HG03571 (cell line): Measurements from ENCODE around the gene SCYGR2.

Experiments used
- ATAC-seq: cut with Tn5 transposase; IDR thresholded peaks from one replicate; pipeline ENCODE4 v1.9.1; 2021; ENCODE audit not compliant: unreplicated experiment

The SCYGR2 gene

DNA sequence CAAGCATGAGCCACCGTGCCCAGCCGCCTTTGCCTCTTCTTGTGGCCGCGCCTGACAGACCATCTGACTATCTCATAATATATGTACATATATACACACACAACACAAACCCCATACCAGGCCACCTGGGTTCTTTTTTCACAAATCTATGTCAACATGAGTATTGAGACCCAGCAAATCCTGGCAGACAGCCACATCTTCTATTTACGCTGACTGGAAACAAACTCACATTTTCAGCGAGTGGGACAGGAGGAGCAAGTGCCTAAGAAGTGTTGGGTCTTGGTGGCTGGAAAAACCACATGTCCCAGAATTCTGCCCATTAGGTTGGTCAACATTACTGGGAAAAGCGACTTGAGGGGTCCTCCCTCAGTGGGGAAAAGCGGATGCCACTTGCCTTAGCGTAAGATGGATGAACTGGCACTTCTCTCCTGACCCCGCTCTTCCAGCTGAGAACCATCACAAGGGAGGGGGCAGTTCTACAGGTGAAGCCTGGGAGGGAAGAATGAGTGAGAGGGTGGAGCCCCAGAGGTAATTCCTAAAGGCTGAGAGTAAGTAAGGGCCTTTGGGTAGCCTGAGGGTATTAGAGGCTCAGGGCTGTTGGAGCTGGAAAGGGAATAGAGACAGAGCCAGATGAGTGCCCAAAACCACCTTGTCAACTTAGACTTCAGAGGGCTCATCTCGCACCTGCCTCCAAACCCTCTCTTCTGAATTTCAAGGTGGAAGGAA lies 14.0 kb downstream of the SCYGR2 start:
- ATAC-seq, result no peak

DNA sequence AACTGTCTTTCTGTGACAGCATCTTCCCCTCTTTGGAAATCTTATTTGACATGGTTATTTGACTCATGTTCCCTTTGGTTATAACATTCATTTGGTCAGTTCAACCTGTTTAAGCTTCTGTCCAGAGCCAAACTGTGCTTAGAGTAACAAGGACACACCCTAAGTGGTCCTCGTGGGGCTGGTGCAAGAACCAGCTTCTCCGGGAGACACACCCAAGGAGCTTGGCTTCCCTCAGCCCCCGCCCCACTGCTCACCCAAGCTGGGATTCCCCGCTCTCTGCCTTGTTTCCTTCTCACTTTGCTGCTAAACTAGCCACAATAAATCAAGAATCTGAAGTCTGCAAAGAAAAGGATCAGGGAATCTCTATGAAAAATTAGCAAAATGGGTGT lies 14.6 kb downstream of the SCYGR2 start:
- ATAC-seq, result no peak

- ATAC-seq, result no peak
These were observed 15.6 kb downstream of the SCYGR2 start for GRCh38 chr2:227614246-227614645.

- ATAC-seq, result no peak
These were observed 16.0 kb downstream of the SCYGR2 start, which contains the start of gene SCYGR3 for GRCh38 chr2:227614740-227615139. Gene SCYGR3, minus strand, starts transcription at chr2:227614840. Its CDS starts 0 bp downstream, at chr2:227614840.

GRCh38 chr2:227615181-227615580 lies 16.5 kb downstream of the SCYGR2 start:
- no peak for ATAC-seq

- ATAC-seq, result no peak
These were observed 17.2 kb downstream of the SCYGR2 start for GRCh38 chr2:227615906-227616305.

DNA sequence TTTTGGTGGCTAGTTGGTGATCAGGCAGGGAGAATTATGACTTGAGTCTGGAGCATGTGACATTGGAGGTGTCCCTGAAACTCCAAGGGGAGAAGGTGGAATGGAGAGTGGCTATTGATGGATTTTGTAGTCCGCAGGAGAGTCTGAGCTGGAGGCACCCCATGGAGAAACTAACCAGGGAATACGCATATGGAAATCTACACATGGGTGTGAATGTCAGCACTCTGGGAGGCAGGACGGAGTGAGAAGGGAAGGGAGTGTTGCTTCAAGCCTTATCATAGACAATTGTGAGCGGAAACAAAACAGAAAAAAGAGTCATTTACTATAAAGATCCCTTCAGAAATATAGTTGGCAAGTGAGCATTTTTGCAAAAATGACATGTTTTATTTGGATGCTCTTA lies 17.9 kb downstream of the SCYGR2 start:
- no peak for ATAC-seq

- no peak for ATAC-seq
These were observed 18.9 kb downstream of the SCYGR2 start, which contains the start of gene SCYGR4 for GRCh38 chr2:227617316-227618230. Gene SCYGR4, plus strand, starts transcription at chr2:227617498. Its CDS starts 0 bp downstream, at chr2:227617498.

DNA sequence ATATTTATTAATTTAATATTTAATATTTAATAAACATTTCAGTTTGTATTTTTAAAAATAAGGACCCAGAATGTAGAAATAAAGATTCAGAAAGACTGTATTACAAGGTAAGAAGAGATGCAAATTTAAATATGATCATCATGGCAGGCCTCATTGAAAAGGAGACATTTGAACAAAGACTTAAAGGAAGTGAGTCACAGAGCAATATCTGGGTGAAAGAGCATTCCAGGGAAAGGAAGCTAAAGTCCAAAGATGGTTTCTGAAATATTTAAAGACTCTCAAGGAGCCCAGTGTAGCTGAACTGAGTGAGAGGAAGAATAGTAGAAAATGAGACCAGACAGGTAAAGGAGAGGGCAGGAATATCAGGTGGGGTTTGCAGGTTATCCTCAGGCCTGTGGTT lies 24.5 kb downstream of the SCYGR2 start:
- no peak for ATAC-seq

- no peak for ATAC-seq
These were observed 26.7 kb downstream of the SCYGR2 start for GRCh38 chr2:227625420-227625819.

- no peak for ATAC-seq
These were observed 28.0 kb downstream of the SCYGR2 start for GRCh38 chr2:227626580-227627151.

- peak; percentile 87 for ATAC-seq
These were observed 29.1 kb downstream of the SCYGR2 start for GRCh38 chr2:227627769-227628168.

DNA sequence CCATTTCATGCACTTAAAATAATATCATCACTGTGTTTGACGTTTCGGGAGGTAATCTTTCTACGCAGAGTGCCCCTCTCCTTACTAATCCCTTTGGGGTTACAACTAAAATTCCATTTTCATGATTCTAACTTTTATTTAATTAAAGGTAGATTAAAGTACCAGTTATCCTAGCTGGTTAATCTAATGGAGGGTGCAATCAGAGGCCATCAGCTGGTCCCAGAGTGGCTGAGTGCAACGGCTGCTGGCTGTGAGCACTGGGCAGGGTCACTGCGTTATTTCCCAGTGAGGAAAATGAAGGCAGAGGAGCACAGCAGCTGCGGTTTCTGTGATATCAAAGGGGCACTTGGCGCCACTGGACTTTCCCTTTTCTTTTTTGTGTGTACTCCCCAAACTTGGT lies 30.7 kb downstream of the SCYGR2 start:
- no peak for ATAC-seq

DNA sequence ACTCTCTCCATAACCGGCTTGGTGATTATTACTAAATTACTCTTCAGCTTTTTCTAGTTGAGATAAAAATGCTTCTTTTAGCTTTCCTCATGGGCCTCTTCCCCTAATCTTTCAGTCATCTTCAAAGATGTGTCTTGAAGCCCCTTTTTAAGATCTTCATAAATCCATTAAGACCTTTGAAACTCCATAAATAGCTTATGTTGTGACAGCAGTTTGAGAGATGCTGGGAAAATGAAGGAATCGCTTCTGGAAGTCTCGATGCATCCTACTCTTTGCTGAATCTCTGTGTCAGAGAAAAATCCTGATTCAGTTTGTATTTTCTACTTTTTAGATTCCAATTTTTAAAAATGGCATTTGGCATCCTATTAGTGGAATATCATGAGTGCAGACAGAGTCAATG lies 31.6 kb downstream of the SCYGR2 start:
- no peak for ATAC-seq

- no peak for ATAC-seq
These were observed 34.1 kb downstream of the SCYGR2 start for GRCh38 chr2:227632827-227633226.

- no peak for ATAC-seq
These were observed 35.5 kb downstream of the SCYGR2 start for GRCh38 chr2:227634201-227634600.

GRCh38 chr2:227642656-227643055 lies 44.0 kb downstream of the SCYGR2 start:
- no peak for ATAC-seq

- ATAC-seq, result no peak
These were observed 45.4 kb downstream of the SCYGR2 start for GRCh38 chr2:227643990-227644551.
